Kasumi-1 (cell line): ENCODE data around the gene LDB2.

ENCODE experiments used
- DNase-seq, 2 experiments: peaks; one replicate each; lab custom pipeline; 2025; lab: John Stamatoyannopoulos, UW

The LDB2 gene

DNA sequence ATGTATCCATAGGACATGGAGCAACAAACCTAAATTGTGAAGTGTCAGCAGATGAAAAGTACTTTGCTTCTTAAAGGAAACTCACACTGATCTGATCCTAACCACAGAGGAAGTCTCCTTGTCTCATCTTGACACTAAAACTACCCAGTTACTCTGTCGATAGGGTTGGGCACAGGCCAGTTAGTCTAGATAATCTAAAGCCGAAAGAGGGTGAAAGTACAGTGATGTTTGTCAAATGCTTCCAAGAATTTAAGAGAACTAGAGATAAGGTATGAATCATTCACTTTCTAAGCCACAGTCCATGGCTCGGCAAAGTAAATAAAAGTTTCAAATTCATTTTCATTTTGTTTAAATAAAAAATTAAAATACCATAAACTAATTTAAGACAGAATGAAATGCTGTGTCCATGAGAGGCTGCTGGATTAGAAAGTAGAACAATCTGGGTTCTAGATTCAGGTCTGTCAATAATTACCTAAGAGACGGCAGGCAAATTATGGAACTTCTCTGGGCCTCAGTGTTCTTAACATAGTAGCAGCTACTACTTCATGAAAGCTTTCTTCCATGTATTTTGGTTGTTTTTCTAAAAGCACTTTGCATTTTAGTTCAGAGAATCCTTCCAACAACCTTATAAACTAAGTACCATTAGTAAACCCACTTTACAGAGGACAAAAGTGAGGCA is 176.7 kb downstream of the LDB2 start:
- peak; percentile 60 to 69 for DNase-seq

- no peak for DNase-seq
Observed at GRCh38 chr4:16720761-16721160, 177.7 kb downstream of the LDB2 start.

GRCh38 chr4:16717266-16717970 is 181.0 kb downstream of the LDB2 start:
- no peak for DNase-seq

DNA sequence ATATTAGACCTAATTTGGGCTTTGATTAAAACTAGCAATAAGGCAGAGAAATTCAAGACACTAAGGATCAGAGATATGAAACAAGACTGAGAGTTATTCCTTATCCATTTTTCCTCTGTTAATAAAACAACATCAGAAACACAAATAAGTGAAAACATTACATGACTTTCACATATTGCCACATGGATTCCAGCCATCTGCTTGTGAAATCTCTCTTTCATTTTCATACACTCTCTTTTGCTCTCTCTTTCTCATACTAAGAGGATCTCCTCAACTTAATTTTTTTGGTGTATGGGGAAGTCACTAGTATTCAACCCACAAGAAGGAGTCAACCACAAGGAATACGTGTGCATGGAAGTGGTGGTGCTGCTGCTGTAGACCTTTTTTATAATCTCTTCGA is 183.0 kb downstream of the LDB2 start:
- no peak for DNase-seq

GRCh38 chr4:16714191-16714590 is 184.3 kb downstream of the LDB2 start:
- DNase-seq = no peak

- DNase-seq = no peak
Observed at GRCh38 chr4:16713696-16714095, 184.7 kb downstream of the LDB2 start.

DNA sequence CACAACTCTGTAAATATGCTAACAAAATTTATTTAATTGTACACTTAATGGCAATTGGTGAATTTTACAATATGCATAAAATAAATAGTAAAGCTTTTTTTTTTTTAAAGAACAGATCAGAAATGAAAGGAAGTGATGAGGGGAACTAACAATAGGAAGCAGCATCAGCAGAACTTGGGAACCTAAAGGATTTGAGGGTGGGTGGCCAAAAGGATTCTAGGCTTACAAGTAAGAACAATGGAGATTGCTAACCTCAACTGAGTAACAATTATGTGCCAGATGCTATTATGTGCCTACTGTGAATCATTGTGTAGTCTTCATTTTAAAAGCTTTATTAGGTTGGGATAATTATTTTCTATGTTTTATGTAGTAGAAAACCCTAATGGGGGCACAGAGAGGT is 185.2 kb downstream of the LDB2 start:
- no peak for DNase-seq

DNA sequence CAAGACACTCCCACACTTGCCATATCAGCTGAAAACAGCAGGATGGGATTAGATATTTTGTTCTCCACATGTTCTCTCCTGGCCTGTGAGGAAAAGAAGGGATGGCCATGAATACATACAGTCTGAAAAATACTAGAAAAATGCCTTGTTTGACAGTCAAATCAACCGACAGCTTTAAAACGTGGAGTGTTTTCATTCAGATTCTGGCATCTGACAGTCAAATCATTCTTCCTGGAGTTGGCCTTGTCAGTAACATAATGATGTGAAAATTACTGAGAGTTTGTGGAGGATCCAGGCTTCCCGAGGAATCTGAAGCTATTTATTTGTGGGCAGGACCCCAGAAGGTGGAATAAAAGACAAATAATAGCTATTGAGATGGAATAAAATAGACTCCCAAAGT is 188.2 kb downstream of the LDB2 start:
- no peak for DNase-seq

DNA sequence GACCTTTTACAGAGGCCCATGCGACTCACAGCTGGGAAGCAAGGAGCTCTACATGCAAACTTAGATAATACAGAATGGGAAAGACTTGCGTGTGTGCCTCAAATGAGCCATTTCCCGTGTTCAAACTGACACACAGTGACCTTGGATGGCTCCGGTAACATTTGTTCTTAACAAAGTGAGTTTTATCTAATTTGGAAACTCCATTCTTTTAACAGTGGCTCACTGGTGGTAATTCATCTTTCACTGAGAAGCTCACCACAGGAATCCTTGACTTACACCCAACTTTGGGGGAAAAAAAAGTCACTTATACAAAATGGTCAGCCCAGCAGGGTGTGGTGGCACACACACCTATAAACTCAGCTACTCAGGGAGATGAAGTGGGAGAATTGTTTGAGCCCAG is 190.6 kb downstream of the LDB2 start:
- DNase-seq = no peak

GRCh38 chr4:16706251-16706650 is 192.2 kb downstream of the LDB2 start:
- DNase-seq = no peak

GRCh38 chr4:16705341-16705740 is 193.1 kb downstream of the LDB2 start:
- no peak for DNase-seq

DNA sequence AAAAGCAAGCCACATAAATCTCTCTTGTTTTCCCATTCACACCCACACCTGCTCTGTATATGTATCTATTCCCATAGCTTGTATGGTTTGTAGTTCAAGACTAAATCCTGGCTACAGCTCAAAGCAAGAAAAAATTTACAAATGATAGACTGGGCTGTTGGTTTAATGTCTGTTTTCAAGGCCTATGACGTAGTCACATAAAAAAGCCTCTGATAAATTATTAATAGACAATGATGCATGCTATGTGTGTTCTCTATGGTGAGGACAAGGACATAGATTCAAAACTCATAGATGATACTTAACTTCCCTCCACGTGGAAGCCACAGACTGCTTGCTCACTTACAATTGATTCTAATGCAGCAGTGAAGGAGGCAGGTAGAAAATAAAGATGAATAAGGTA is 194.0 kb downstream of the LDB2 start:
- DNase-seq = no peak

DNA sequence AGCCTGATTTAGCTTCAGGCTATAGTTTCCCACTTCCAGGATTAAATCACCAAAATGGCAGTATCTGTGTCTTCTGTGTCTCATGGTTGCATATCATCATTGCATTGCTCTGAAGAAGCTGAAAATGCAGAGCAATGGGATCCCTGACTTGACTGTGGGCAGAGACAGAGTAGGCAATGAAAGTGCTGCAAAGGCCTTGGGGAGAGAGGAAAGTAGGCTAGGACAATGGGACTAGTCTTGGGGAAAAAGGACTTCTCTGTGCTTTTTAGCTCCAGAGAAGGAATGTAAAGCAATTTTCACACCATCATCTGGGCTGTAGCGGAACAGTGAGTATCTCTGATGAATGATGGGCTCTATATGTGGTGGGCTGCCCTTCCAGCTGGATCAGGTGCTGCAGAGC is 202.5 kb downstream of the LDB2 start:
- DNase-seq = no peak

DNA sequence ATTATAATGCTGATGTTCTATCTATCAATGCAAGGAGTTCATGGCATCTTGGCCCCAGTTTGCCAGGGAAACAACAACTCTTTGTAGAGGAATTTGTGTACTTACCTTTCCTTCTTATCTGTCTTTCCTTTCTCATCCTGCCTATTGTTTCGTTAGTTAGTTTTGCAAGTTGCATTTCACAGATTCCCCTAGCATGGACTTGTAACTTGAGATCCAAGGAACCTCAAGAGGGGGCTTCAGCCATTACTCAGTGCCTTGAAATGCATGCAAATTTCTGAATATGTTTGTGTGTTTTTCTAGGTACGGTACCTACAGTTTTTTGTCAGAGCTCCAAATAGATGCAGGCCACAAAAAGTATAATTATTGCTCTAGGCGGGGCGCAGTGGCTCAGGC is 203.6 kb downstream of the LDB2 start:
- no peak for DNase-seq

GRCh38 chr4:16694173-16694883 is 204.1 kb downstream of the LDB2 start:
- DNase-seq = no peak

DNA sequence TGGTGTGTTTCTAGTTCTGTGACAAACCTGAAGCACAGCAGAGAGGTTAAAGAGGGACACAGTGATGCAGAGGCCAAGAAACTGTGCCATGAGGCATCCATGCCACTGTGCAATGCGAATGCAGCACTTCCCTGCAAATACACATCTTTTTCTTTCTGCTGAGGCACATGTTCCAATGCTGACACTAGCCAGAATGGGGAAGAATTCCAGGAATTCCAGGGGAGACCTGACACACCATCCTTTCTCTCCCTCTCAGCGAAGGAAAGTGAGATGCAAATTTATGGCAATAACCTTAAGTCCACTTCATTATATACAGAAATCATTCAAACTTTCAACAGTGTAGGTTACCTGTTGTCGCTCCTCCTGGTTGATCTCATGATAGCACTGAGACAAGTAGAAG is 204.8 kb downstream of the LDB2 start:
- DNase-seq = no peak

DNA sequence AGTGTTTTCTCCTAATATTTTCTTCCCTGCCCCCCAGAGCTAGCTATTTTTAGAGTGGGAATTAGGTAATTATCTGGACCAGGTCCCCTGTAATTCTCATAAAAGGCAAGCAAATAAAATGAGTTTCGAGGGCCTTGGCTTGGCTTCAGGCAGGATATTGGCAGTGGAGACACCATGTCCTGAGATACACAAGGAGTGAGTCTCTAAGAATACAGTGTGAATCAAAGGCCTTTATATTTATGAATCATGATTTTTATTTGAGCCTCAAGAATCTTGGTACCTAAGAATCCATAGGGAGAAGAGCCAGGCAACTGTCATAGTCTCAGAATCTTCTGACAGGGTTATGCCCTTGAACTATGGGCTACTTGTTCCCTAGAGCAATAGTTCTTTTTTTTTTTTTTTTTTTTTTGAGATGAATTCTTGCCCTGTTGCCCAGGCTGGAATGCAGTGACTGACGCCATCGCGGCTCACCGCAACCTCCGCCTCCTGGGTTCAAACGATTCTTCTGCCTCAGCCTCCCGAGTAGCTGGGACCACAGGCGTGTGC is 205.4 kb downstream of the LDB2 start:
- DNase-seq = no peak

- no peak for DNase-seq
Observed at GRCh38 chr4:16692524-16692923, 205.9 kb downstream of the LDB2 start.

DNA sequence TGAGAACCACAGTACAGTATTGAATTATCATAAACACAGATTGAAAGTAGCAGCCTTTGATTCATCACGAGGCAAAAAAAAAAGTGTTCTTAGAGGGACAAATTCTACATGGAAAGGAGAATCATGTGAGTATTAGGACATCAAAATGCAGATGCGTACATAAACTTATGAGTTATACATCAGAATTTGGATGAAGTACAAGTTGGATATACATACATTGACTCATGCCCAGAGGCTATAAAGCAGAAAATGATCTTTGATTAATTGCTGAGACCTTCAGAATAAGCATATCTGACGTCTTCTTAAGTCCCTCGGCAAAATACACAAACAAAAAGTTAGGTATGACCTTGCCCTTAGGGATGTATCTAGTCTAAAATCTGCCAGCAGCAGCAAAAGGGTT is 206.4 kb downstream of the LDB2 start:
- DNase-seq = no peak

DNA sequence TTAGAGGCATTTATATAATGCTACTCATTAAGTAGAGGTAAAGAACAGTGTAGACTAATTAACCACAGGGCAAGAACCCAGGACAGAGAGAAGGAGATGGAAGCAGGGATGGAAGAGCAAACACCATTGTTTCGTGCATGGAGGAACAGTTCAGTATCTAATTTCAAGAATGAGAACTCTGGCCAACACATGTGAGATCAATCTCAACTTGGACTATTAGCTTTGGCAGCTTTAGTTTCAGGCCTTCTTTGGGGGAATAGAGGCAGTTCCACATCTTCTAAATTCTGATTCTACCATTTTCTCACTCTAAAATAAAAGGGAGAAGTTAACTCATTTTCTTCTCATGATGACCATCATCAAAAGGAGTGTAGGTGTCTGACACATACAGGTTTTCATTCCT is 207.0 kb downstream of the LDB2 start:
- DNase-seq = no peak

DNA sequence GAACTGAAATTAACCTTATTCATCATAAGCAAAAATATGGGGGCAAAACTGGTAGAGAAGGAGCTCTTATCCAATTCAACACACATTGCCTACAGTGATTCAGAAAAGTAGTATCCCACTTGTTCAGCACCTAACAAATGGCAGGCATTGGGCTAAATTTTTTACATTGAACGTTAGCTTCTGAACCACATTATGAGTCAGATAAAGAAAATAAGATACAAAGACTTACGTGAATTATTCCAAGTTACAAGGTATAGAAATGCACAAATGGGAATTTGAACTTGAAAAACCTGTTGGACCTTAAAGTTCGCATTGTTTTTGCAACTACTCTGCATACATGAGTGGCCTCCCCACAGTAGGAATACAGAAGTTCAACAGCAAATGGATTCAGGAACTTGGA is 210.6 kb downstream of the LDB2 start:
- no peak for DNase-seq

DNA sequence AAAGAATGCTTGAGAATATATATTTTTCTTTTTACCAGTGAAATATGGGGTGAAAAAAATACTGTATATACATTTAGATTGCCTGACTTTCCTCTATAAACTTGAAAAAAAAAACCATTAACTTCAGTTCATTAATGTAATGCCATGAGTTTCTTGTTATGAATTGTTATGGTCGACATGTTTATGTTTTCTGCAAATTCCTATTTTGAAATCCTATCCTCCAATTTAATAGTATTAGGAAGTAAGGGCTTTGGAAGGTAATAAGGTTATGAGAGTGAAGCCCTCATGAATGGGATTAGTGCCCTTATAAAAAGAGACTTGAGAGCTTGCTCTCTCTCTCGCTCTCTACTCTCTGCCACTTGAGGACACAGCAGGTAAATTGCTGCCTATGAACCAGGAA is 211.4 kb downstream of the LDB2 start:
- DNase-seq = no peak

GRCh38 chr4:16686195-16686594 is 212.2 kb downstream of the LDB2 start:
- no peak for DNase-seq
